GM18507 (cell line): ENCODE measurements around the gene SH3BP4.

Experiments used
- DNase-seq: peaks from one replicate; pipeline ENCODE4 v3.0.0; 2011; ENCODE audit warnings: low read depth; ENCODE audit not compliant: insufficient read length; ENCODE audit errors: extremely low spot score
- FAIRE-seq: peaks from 2 replicates; lab custom pipeline; 2011; peaks lifted over from hg19 to GRCh38; lab: Jason Lieb, UNC

Gene SH3BP4

GRCh38 chr2:235068701-235069100, 116.9 kb downstream of the SH3BP4 start:
- no peak for FAIRE-seq
- DNase-seq, result no peak

GRCh38 chr2:235070063-235070706, 118.4 kb downstream of the SH3BP4 start:
- DNase-seq, result no peak
- FAIRE-seq, result no peak

GRCh38 chr2:235073868-235074413, 122.1 kb downstream of the SH3BP4 start:
- DNase-seq (no peak), FAIRE-seq (no peak)

- DNase-seq, result no peak
- FAIRE-seq, result no peak
Measured at GRCh38 chr2:235077046-235077445, 125.2 kb downstream of the SH3BP4 start.

GRCh38 chr2:235078182-235078581, 126.4 kb downstream of the SH3BP4 start:
- FAIRE-seq (no peak), DNase-seq (no peak)

GRCh38 chr2:235078914-235079472, 127.2 kb downstream of the SH3BP4 start:
- DNase-seq (no peak), FAIRE-seq (no peak)

GRCh38 chr2:235080101-235080500, 128.3 kb downstream of the SH3BP4 start:
- no peak for FAIRE-seq
- DNase-seq, result no peak

GRCh38 chr2:235082578-235083338, 130.9 kb downstream of the SH3BP4 start:
- no peak for FAIRE-seq
- DNase-seq, result no peak

GRCh38 chr2:235083822-235084221, 132.0 kb downstream of the SH3BP4 start:
- no peak for DNase-seq
- FAIRE-seq, result no peak

GRCh38 chr2:235084424-235084823, 132.6 kb downstream of the SH3BP4 start:
- FAIRE-seq, result no peak
- no peak for DNase-seq

- FAIRE-seq (no peak), DNase-seq (no peak)
Measured at GRCh38 chr2:235085476-235085875, 133.7 kb downstream of the SH3BP4 start.

GRCh38 chr2:235086481-235087184, 134.8 kb downstream of the SH3BP4 start:
- FAIRE-seq, result no peak
- DNase-seq, result no peak

GRCh38 chr2:235087832-235088495, 136.1 kb downstream of the SH3BP4 start:
- FAIRE-seq, result no peak
- no peak for DNase-seq

GRCh38 chr2:235088496-235088921, 136.7 kb downstream of the SH3BP4 start:
- DNase-seq (no peak), FAIRE-seq (no peak)

GRCh38 chr2:235091421-235091820, 139.6 kb downstream of the SH3BP4 start:
- DNase-seq (no peak), FAIRE-seq (no peak)

GRCh38 chr2:235091983-235092382, 140.2 kb downstream of the SH3BP4 start:
- no peak for DNase-seq
- no peak for FAIRE-seq

GRCh38 chr2:235092433-235093223, 140.8 kb downstream of the SH3BP4 start:
- DNase-seq (no peak), FAIRE-seq (no peak)

- FAIRE-seq, result no peak
Measured at GRCh38 chr2:235094457-235094856, 142.6 kb downstream of the SH3BP4 start.

GRCh38 chr2:235095569-235095968, 143.8 kb downstream of the SH3BP4 start:
- no peak for FAIRE-seq
- no peak for DNase-seq

More at GRCh38 chr2:235094457-235094856, 142.6 kb downstream of the SH3BP4 start:
- DNase-seq, result no peak
